NCI-H524 treated with DMSO at 0.1 percent for 48 hours (cell line): ENCODE results near the gene BBC3.

Experiments used
- DNase-seq: peaks from one replicate; lab custom pipeline; 2025; lab: John Stamatoyannopoulos, UW

Gene BBC3

GRCh38 chr19:47231215-47232054 is 436 bp upstream of the BBC3 start:
- DNase-seq: no peak

GRCh38 chr19:47230054-47230920 is 712 bp downstream of the BBC3 start:
- no peak for DNase-seq

GRCh38 chr19:47229676-47230053 is 1.3 kb downstream of the BBC3 start:
- no peak for DNase-seq

DNA sequence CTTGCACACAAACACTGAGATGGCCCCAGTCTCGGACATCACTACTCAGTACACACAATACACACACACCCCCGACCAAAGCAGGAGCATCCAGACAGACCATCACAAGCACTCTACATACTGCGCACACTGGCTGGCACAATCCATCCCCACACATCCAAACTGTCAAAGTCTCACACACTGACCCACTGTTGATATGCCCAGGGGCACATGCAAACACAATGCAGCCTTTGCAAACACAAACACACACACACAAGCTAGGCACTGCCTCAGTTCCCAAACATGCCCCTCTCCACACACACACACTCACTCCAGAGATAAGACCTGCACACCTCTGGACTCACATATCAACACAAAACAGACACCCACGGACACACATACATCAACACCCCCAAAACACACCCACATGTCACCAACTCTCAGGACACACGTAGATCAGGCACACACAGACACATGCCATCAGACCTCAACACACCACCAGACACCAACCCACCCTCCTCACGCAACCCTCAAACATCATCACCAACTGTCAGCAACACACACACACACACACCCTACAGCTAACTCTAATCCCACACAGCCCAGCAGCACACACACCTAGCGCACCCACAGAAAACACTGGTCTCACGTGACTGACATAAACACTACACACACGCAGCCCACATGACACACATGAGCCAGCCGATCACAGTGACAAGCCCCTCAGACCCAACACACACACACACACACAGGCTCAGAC is 1.9 kb downstream of the BBC3 start:
- no peak for DNase-seq

DNA sequence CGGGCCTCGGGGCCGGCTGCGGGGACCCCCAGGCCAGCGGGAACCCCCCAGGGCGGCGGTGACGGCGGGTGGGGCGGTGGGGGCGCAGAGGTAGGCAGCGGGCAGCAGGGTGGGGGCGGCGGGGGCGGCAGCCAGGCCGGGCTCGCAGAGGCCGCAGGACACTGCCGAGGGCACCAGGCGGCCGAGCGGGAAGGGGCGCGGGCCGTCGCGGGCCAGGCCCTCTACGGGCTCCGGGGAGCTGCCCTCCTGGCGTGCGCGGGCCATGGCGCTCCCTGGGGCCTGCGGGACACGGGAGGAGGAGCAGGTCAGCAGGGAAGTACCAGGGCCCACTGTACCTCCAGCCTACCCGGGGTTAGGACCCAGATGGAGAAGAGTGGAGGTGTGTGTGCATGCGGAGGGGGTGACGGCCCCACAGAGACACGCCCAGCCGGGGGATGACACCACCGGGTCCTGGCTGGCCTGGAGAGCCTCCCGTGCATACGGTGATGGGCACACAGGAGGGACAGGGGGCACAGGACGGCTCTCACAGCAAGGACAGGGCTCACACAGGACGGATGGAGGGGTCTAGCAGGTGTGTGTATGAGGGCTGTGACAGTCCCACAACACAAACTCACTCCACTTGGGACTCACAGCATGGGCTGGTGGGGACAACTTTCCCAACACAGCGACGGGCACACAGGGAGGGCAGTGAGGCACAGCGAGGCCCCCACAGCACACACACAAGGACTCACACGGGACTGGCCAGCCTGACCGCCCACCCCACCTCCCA is 2.6 kb downstream of the BBC3 start:
- no peak for DNase-seq

GRCh38 chr19:47227352-47228167 is 3.4 kb downstream of the BBC3 start:
- no peak for DNase-seq

GRCh38 chr19:47226426-47227351 is 4.3 kb downstream of the BBC3 start:
- DNase-seq: no peak

- no peak for DNase-seq
Observed at GRCh38 chr19:47225746-47226425, 5.1 kb downstream of the BBC3 start.

DNA sequence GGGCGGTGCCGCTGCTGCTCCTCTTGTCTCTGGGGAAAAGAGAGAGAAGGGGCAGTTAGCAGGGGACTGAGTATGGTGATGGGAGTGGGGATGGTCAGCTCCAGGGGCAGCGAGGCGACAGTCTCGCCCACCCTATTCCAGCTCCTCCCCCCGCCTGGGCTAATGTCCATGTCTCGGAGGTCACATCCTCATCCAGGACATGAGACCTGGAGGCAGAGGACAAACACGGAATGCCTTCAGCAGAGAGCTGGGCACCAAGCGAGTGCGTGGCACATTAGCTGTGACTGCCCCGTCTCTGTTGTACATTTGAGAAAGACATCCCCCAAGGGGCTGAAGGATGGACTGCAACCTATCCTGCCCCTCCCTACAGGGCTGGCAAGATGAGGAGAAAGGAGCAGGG is 9.1 kb downstream of the BBC3 start:
- no peak for DNase-seq

- no peak for DNase-seq
Observed at GRCh38 chr19:47221080-47221841, 9.7 kb downstream of the BBC3 start.

- no peak for DNase-seq
Observed at GRCh38 chr19:47215581-47215980, 15.4 kb downstream of the BBC3 start.

DNA sequence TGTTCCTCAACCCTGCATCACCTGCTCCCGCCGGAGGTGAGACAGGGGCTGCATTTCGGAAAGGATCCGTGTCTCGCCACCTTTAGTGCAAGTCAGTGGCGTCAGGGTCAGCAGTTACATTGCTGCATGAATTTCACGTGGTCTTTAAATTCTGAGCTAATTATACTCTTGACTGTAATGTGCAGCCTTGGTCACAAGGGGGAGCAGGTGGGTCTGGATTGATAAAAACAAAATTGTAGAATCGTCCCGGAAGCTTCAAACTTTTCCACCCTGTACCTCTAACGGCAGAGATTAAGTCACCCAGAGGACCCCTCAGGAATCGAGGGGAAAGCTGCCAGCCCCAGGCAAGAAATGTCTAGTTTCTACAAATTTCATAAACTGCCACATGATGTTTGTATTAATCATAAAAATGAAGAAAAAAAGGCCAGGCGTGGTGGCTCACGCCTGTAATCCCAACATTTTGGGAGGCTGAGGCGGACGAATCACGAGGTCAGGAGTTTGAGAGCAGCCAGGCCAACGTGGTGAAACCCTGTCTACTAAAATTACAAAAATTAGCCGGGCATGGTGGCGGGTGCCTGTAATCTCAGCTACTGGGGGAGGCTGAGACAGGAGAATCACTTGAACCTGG is 20.2 kb downstream of the BBC3 start:
- peak; percentile 29 for DNase-seq

DNA sequence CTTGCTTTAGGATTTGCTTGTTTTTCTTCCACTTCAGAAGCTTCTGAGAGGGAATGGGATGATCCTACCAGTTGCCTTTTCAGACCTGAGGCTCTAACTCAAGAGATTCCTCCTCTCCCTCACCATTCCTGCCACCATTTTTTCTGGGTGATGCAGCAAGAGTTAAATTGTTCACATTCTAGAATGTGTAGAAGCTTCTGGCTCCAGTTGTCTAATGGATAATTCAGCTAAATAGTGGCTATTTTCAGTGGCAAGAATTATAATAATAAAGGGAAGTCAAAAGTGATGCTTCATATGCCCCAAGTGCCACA is 20.9 kb downstream of the BBC3 start:
- DNase-seq: no peak

GRCh38 chr19:47209319-47210179 is 21.4 kb downstream of the BBC3 start:
- no peak for DNase-seq

GRCh38 chr19:47203254-47203653 is 27.7 kb downstream of the BBC3 start:
- no peak for DNase-seq

DNA sequence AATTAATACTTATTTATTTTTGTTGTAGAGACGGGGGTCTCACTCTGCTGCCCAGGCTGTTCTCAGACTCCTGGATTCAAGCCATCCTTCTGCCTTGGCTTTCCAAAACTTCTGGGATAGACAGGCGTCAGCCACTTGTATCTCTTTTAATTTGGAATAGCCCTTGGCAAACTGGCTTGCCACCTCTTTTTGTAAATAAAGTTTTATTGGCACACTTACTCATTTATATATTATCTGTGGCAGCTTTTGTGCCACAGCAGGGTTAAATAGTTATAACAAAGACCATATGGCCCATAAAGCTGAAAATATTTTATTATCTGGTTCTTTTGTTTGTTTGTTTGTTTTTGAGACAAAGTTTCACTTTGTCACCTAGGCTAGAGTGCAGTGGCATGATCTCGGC is 30.5 kb downstream of the BBC3 start:
- no peak for DNase-seq

DNA sequence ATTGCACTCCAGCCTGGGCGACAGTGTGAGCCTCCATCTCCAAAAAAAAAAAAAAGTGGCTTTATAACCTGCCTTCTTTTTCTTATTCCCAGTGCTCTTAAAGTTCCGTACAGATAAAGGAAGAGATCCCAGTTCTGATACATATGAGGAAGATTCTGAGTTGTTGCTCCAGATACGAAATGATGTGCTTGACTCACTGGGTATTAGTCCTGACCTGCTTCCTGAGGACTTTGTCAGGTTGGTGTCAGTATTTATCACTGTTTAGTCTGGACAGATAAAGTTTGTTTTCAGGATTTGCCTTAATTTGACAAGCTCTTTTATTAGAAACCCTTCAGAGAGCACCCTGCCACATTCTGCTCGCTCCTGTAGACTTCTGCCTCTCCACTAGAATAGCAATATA is 33.9 kb downstream of the BBC3 start:
- no peak for DNase-seq
